ENCODE results near the gene GLTP.

The GLTP gene

GRCh38 chr12:109833307-109834189, 46.8 kb downstream of the GLTP start, which contains the start of gene TRPV4:
TSS of gene TRPV4 (minus strand) at chr12:109833398. CDS start at chr12:109814796, 18,602 bp downstream.
- peak; percentile 84 for ATAC-seq
- TF ChIP-seq TCF4 (CRISPR knock-in tag; IDR thresholded peaks at IDR 0.05; ENCODE audit: borderline replicate concordance) (no peak), POU6F1 (CRISPR knock-in tag; IDR thresholded peaks at IDR 0.05; ENCODE audit: borderline replicate concordance, low read depth) (no peak), BACH2 (CRISPR knock-in tag; IDR thresholded peaks at IDR 0.05; ENCODE audit: borderline replicate concordance) (no peak), OSR1 (CRISPR knock-in tag; IDR thresholded peaks at IDR 0.05) (no peak), ZFP3 (CRISPR knock-in tag; IDR thresholded peaks at IDR 0.05) (no peak), ZC3H10 (CRISPR knock-in tag; IDR thresholded peaks at IDR 0.05) (no peak), ESRRG (CRISPR knock-in tag; IDR thresholded peaks at IDR 0.05) (no peak), GLIS3 (CRISPR knock-in tag; IDR thresholded peaks at IDR 0.05) (no peak), ZNF8 (CRISPR knock-in tag; IDR thresholded peaks at IDR 0.05) (no peak)

- ATAC-seq: peak; percentile 8; the same call in 1 of the 3 replicates
- TF ChIP-seq, protein P1, sequence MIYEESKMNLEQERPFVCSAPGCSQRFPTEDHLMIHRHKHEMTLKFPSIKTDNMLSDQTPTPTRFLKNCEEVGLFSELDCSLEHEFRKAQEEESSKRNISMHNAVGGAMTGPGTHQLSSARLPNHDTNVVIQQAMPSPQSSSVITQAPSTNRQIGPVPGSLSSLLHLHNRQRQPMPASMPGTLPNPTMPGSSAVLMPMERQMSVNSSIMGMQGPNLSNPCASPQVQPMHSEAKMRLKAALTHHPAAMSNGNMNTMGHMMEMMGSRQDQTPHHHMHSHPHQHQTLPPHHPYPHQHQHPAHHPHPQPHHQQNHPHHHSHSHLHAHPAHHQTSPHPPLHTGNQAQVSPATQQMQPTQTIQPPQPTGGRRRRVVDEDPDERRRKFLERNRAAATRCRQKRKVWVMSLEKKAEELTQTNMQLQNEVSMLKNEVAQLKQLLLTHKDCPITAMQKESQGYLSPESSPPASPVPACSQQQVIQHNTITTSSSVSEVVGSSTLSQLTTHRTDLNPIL (CRISPR knock-in tag; IDR thresholded peaks at IDR 0.05; ENCODE audit: low read depth): no peak
Observed at GRCh38 chr12:109832541-109833306, 47.6 kb downstream of the GLTP start.

DNA sequence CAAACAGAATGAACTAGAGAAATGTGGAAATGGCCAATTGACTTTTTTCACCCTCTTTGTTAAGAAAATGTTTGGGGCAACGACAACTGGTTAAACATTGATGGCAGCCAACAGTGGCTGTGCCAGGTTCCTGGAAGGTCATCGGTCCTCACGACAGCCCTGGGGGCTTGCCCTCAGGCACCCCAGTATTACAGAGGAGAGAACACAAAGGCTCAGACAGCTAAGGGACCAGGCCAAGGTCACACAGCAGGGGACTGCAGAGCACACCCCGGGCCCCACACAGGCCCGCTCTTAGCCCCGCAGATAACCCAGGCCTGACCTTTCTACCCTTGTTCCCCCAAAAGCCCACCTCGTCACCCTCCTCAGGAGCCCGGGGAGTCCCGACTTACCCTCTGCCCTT, 48.4 kb downstream of the GLTP start:
- TF ChIP-seq PPARA (CRISPR knock-in tag; IDR thresholded peaks at IDR 0.05; ENCODE audit: borderline replicate concordance): no peak
- TF ChIP-seq OSR1 (CRISPR knock-in tag; IDR thresholded peaks at IDR 0.05): no peak
- TF ChIP-seq TSHZ2 (CRISPR knock-in tag; IDR thresholded peaks at IDR 0.05): no peak
- TF ChIP-seq ZC3H10 (CRISPR knock-in tag; IDR thresholded peaks at IDR 0.05): no peak
- no peak for TF ChIP-seq ZFP30 (CRISPR knock-in tag; IDR thresholded peaks at IDR 0.05)
- no peak for TF ChIP-seq PATZ1 (CRISPR knock-in tag; IDR thresholded peaks at IDR 0.05; ENCODE audit: borderline replicate concordance)
- TF ChIP-seq ISL1 (CRISPR knock-in tag; IDR thresholded peaks at IDR 0.05): no peak
- no peak for TF ChIP-seq SNAI2 (CRISPR knock-in tag; IDR thresholded peaks at IDR 0.05)
- no peak for TF ChIP-seq RARB (CRISPR knock-in tag; IDR thresholded peaks at IDR 0.05)
- no peak for TF ChIP-seq CSDC2 (CRISPR knock-in tag; IDR thresholded peaks at IDR 0.05)
- no peak for TF ChIP-seq TOX (CRISPR knock-in tag; IDR thresholded peaks at IDR 0.05; ENCODE audit: borderline replicate concordance)
- no peak for TF ChIP-seq TCF4 (CRISPR knock-in tag; IDR thresholded peaks at IDR 0.05; ENCODE audit: borderline replicate concordance)
- TF ChIP-seq ZFP3 (CRISPR knock-in tag; IDR thresholded peaks at IDR 0.05): no peak
- TF ChIP-seq, protein P2, sequence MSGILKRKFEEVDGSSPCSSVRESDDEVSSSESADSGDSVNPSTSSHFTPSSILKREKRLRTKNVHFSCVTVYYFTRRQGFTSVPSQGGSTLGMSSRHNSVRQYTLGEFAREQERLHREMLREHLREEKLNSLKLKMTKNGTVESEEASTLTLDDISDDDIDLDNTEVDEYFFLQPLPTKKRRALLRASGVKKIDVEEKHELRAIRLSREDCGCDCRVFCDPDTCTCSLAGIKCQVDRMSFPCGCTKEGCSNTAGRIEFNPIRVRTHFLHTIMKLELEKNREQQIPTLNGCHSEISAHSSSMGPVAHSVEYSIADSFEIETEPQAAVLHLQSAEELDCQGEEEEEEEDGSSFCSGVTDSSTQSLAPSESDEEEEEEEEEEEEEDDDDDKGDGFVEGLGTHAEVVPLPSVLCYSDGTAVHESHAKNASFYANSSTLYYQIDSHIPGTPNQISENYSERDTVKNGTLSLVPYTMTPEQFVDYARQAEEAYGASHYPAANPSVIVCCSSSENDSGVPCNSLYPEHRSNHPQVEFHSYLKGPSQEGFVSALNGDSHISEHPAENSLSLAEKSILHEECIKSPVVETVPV (CRISPR knock-in tag; IDR thresholded peaks at IDR 0.05): no peak
- no peak for TF ChIP-seq ZNF565 (CRISPR knock-in tag; conservative IDR thresholded peaks at IDR 0.05; ENCODE audit: low read depth)

More for the DNA sequence above, 48.4 kb downstream of the GLTP start:
- ATAC-seq: 0 out of 3 replicates have a peak, but pooled peaks have one; percentile 7

Data from SK-N-SH treated with all-trans-retinoic acid at 6 μM for 48 hours (cell line).